Hematopoietic multipotent progenitor cell treated with erythropoietin and hydrocortisone succinate and interleukin-3 and kit ligand, for 6 days (in vitro differentiated cells): Measurements from ENCODE around the gene KSR1.

ENCODE experiments used
- DNase-seq: peaks from one replicate; pipeline ENCODE4 v3.0.0-alpha.2; 2015

KSR1 gene

DNA sequence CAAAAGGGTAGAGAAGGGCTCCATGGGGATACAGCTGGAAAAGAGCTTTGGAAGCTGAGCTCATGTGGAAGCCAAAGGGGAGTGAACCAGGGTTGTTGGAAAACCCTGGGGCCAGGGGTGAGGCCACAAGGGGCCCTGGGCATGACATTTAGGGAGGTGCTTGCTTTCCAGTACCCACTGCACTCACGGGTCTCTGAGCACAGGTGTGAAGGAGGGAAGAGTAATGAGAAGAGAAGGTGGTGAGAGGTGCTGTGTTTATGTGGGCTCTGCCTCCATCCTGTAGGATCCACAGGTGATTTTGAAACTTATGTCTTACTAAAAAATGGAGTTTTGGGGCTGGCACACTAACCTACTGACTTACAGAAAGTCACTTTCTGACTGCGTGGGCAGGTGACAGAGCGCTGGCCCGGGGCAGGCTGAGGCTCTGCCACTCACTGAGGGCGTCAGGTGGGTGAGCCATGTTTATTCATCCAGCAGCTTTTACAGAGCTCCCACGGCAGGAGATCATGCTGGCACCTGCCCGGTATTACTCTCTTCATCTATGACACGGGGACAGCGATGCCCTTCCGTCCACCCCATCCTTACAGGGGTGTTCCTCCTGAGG lies 18.9 kb downstream of the KSR1 start:
- no peak for DNase-seq

DNA sequence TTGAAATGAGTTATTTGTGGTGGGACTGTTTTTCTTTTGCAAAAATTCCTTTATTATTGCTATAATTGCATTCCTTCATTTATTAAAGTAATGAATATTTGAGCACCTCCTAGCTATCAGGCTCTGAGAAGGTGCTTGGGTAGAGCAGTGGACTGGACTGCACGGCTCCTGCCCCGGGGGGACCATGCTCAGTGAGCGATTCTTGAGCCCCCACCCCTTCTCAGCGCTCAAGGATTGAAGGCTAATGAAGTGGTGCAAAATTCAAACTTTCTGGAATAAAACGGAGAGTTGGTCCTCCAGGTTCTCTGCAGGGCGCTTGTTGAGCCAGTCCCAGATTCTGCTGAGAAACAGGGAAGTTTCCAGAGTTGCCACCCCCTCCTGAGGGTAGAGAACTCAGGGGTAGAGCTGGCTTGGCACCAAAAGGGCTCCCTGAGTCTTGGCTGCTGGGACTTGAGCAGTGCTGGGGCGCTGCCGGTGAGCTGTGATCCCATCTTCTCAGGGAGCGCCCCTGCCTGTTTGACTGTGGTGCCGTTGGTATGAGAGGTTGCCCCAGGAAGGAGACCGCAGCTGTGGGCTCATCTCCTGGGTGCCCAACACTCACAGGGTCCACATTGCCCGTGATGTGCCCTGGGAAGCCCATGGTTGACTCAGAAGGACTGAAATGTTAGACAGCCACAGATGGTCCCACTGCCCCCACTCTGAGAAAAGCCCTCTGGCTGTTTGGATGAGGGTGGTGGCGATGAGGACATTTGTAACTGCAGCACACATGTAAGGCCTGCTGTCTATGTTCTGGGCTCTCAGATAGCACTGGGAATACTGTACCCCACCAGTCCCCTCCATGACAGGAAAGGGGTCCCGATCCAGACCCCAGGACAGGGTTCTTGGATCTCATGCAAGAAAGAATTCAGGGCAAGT lies 20.0 kb downstream of the KSR1 start:
- no peak for DNase-seq

DNA sequence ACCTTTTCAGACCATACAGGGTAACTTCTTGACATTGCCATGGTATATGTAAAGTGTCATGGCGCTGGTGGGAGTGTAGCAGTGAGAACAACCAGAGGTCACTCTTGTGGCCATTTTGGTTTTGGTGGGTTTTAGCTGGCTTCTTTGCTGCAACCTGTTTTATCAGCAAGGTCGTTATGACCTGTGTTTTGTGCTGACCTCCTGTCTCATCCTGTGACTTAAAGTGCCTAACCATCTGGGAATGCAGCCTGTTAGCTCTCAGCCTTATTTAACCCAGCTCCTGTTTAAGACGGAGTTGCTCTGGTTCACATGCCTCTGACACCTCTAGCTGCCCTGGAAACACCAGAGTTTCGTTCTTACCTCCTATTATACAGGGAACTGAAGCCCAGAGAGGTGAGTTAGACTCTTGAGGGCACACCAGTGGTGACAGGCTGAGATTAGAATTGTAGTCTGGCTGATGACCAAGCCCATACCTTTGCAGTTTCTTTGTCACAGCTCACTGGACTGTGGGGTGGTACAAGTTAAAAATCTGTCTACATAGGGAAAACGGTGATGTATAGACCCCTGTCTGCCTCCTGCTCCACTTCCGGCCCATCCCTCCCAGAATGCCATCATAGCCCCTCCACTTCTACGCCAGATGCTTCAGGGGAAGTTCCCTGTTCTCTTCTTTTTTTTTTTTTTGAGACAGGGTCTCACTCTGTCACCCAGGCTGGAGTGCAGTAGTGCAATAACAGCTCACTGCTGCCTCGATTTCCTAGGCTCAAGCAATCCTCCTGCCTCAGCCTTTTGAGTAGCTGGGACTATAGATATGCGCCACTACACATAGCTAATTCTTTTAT lies 21.0 kb downstream of the KSR1 start:
- no peak for DNase-seq

DNA sequence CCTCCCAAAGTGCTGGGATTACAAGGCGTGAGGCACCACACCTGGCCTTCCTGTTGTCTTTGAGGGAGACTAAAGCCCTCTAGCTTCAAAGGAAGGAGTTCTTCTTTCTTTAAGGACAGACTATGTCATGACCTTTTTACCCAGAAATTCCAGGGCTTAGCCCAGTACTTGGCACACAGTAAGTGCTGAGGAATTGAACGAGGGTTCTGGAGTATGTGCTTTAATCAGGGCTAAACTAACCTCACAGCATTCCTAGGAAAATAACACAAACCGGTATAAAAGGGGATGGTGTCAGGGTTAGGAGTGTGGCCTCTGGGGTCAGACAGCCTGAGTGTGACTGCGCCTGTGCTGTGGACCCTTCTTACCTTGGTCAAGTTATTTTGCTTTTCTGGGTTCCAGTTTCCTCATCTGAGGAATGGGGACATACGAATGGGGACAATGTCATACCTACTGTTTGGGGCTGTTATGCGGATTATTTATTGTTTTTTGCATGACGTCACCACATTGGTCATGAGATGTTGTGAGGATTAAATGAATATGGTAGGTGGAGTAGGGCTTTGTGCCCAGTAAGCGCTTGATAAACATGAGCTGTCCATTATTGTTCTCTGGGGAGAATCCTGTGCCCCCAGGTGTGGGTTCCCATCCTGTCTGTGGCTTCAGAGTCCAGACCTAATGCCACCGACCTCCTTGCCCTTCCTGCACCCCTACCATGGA lies 21.9 kb downstream of the KSR1 start:
- no peak for DNase-seq

DNA sequence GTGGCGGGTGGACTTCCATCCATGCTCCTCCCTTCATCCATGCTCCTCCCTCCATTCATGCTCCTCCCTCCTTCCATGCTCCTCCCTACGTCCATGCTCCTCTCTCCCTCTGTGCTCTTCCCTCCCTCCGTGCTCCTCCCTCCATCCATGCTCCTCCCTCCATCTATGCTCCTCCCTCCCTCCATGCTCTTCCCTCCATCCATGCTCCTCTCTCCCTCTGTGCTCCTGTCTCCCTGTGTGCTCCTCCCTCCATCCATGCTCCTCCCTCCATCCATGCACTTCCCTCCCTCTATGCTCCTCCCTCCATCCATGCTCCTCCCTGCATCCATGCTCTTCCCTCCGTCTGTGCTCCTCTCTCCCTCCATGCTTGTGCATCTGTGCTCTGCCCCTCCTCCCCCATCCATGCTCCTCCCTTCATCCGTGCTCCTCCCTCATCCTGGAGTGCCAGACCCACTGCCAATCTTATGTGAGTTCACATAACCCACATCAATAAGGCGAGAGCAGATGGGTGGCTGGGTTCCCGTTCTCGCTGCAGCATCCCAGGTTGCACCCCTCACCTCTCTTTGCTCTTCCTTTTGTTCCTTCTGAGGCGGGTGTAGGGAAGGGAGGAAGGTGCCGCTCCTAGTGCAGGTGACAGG lies 22.8 kb downstream of the KSR1 start:
- DNase-seq, result no peak

DNA sequence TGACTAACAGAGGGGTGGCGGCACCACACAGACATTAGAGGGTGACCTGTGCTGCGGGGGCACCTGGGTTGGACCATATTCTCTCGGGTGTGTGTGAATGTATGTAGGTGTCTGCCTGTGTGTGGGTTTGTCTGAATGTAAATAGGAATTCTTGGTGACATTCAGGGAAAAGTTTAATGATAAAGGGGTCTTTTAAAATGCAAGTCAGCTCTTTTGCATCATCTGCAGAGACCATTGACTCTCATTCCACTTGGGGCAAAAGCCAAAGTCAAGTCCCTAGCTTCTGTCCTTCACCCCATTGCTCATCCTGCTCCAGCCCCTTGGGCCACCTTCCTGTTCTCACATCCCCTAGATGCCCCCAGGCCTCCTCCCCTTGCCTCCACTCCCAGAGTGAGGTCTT lies 23.6 kb downstream of the KSR1 start:
- no peak for DNase-seq

DNA sequence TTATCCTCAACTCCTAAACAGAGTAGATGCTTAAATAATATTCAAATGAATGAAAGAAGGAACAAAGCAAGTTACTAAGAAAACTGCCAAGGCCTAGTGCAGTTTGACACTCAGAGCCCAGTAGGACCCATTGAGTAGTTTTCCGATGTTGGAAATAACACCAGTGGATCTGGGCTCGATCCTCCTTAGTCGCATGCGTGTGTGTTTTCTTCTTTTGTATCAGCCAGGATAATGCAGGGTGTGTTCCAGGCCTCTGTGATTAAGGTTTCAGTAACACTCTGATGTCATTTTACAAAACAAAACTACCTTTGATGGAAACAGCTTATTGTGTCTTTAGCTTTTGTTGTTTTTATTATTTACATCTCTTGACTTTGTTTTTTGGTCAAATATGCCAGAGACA lies 24.5 kb downstream of the KSR1 start:
- DNase-seq, result no peak

DNA sequence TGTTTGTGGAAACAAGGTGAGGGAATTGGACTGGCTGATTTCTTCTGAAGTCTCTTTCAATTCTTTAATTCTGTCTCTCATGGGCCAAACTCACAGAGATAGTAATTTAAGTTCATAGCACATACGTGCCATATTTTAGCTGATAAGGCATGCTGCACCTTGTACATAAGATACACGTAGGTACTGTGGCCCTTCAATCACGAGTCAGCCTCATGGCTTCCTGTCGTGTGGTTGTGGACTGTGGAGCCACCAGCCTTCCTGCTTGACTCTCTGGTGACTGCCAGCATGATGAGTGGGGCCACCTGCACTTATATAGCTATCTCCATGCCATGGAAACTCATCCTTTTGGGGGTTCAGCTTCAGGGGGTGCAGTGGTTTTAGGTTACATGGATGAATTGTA lies 25.1 kb downstream of the KSR1 start:
- peak; percentile 69 for DNase-seq

DNA sequence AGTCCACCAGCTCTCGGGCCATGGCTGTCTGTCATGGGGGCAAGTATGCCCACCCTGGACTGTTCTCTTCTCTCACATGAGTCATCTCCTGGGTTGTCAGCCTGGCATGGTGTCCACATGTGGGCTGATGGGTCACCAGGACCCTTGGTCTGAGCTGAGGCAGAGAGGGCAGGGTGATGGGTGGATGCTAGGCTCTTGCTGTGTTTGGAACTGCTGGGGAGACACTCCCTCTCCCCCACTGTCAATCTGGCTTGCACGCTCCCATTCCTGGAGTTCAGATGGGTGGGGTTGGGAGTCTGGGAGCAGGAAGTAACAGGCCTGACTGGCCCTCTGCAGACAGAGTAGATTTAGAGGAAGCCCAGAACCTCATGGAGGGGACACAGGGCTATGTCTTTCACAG lies 28.9 kb downstream of the KSR1 start:
- no peak for DNase-seq

DNA sequence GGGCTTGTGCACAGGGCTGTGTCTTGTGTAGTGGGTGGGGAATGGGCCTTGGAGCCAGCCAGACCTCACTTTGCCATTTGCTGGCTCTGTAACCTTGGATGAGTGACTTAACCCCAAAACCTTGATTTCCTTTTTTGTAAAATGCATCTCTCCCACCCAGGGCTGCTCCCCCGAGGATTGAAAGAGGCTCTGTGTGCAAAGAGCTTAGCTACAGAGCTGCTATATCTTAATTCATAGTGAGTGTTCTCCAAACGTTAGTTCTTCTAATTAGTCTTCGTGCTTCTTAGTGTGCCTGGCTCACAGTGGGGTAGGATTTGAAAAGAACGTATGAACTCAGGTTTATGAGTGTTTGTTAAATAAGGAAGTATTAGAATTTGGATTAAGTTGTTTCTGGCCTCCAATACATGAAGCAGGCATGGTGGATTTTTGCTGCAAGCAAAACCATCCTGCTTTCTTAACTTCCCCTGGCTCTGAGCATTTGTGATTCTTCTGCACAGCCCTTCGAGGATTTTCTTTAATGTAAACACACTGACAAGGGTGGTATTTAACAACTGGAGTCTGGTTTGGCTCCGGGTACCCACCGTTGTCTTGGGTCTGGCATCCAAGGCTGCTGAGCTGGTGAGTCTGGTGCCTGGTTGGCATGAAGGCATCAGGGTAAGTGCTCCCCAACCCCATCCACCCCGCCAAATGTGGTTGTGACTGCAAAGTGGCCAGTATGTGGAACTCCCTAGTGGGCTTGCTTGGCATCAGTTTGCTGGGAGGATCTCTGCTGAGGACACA lies 29.7 kb downstream of the KSR1 start:
- DNase-seq, result no peak

DNA sequence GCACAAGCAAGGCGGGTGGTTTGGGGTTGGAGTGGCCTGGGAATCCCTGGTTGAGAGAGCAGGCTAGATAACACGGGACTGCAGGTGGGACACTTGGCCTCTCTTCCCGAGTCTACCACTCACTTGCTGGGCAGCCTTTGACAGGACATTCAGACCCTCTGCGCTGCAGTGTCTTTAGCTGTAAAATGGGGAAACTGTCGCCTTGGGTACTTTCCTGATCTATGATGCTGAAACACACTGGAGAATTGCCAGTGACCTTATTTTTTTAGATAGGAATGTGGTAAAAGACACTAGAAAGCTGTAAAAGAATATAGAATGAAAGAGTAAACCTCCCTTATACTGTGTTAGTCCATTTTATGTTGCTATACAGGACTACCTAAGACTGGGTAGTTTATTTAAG lies 30.5 kb downstream of the KSR1 start:
- no peak for DNase-seq

DNA sequence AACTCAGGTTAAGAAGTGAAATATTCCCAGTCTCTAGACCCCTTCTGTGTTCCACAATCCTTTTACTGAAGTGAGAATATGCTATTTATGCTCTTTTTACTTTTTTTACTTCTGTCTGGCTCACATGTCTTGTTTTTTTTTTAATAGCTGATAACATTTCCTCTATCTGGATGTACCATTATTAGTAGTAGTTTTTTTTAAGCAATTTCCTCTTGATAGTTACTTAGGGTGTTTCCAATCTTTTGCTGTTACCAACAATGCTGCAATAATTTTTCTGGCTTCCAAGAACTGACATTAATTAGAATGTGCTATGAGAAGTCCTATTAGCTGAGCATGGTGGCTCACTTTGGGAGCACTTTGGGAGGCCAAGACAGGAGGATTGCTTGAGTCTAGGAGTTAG lies 32.0 kb downstream of the KSR1 start:
- peak; percentile 45 for DNase-seq

DNA sequence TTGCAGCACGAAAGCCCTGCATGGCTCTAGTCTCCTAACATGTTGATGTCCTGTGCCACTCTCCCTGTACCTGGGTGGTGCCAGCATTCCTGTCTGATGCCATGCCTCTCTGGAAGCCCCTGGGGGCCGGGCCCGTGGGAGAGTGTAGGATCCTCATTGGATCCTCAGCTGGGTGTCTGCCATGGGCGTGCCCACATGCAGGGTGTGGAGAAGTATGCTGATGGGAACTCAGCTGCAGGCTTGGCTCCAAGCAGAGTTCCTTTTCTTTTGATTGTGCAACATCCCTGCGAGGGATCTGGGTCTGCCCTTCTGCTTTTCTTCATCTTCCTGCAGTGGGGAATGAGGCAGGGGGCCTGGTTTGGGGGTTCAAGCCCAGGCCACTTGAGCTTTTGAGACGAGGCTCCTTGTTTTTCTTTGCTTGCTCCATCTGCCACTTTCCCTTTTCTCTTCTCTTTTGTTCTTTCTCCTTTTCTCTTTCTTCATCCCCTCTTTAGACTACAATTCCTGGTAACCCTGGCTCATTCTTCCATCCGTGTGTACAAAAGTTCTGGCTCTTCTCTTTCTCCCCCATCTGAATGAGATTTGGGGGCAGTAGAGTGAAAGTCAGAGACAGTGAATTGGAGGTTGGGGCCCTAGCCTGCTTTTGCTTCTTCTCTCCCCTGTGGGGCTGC lies 32.9 kb downstream of the KSR1 start:
- DNase-seq, result peak; percentile 69

DNA sequence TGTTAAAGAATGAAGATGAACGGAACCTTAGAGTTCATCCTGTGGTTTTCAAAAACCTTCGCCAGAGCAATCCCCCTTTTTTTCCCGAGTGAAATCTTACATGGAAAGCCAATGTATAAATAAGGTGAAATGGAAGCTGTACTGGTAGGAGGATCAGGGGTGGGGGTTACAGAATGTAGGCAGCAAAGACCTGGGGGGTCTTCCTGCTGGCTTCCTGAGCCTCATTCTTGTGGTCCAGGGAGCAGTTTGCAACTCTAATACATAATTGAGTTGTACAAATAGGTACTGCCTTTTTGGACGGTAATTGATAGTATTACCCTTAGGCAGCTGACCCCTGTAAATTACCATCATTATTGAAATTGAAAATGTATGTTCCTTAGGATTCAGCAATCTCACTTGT lies 34.1 kb downstream of the KSR1 start:
- DNase-seq, result no peak

DNA sequence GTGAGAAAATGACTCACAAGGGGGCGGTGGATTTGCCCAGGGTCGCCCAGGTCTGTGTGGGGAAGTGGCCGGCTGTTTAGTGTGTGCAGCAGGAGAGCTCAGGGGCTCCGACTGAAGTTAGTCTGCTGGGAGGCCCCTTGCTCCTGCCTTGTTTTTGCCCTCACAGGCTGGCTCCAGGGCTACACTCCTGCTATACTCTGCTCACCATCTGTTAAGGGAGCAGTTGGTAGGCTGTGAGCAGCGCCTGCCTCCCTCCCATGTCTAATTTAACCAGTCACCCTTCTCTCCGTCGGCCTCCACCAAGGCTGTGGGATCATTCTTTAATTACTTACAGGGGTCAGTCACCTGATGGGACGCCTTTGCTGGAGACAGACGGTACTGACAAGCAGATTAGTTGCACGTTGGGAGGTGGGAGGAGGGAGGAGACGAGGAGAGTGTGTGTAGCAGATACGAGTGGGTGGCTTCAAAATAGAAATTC lies 35.5 kb downstream of the KSR1 start:
- peak; percentile 91 for DNase-seq

DNA sequence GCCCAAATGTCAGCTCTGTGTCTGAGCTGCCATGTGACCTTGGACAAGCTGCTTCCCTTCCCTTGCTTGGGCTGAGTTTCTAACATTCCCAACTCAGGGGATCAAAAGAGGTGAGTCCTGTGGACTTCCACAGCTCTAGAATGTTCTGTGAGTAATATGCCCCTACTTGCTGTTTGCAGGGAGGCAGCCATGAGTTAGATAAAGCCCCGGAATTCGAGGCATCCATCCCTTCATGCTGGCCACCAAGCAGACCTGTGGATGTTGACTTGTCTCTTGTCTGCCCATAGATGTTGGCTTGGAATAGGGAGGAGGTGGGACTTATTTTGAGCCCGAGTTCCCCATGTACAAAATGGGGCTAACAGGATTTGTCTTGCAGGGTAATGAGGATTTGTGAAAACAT lies 36.2 kb downstream of the KSR1 start:
- DNase-seq, result no peak

DNA sequence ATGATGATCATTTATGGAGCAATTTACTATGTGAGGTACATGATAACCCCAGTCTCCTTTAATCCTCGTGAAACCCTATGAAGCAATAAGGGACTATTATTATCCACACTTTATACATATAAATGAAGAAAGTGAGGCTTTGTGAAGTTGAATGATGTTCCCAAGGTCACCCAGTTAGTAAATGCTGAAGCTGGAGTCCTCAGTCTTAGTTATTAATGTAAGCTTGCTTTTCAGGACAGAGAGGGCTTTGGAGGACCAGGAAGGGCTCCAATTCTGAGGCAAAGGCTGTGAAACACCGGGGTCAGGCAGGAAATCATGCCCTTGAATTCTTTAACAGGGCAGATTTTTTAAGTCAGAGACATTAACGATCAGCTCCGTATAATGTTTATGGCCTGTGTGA lies 36.8 kb downstream of the KSR1 start:
- DNase-seq, result no peak

DNA sequence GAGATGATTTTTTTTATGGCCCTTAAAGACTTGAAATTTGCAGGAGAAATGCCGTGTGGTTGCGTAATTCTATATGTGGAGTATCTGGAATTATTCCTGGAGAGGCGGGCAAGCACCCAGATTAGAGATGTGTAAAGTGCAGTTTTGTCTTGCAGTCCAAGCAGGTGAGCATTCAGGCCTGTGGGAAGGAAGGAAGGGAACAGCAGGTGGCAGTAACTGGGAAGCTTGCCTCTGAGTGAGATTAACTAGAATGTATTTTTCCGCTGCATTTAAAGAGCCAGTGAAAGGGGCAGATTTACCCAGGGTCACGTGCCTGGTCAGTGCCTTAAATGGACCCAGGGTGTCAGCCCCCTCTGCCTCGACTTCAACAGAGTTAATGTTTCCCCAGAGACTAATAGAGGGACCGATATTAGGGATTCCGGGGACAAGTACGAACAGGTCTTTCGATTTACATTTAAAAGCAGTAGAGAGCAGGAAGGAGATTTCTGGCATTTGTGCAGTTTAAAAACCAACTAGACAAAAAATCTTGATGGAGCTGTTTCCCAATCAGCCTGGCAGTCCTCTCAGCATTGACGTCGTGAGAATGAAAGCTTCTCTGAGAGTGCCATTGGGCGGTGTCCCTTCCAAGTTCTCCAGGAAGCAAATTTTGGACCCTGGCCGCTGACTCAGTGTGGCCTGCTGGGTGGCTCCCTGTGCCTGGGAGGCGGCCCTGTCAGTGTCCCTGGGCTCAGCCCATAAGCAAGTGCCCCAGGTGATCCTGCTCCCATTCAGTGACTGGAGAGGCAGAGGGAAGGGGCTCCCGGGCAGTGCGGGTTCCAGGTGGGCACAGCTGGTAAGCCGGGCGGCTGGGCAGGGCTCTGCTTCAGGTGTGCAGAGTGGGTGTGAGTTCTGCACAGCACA lies 38.2 kb downstream of the KSR1 start:
- no peak for DNase-seq

DNA sequence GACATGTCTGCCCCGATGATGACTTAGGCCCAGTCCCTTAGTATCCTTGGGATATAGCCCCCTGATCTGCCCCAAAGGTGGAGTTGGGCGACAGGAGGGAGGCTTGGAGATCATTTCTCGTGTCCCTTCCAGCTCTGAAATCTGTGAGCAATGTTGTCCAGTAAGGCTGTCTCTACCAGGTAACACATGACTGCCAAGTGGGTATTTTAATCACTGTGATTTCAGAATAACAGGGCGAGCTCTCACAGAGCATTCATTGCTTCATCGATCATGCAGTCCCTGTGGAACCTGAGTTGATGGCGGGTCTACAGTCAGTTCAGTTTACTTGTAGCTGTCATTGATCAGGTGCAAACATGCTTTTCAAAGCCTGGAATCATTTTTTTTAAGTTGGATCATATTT lies 39.2 kb downstream of the KSR1 start:
- no peak for DNase-seq

DNA sequence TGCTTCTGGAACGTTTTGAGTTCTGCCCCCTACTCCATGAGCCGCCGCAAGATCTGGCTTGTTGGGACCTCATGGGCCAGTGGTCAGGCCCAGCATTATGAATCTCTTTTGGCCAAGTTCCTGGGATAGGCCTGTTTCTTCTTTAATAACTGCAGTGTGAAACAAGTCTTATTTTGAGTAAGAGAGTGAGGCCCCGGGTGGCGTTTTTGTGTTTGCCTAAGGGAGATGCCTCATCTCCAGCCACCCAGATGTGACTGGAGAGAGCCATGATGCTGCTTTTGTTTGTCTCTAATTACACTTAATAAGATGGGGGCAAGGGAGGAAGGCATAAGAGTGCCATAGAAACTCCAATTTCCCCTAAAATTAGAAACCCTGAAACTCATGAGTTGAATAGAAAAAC lies 39.8 kb downstream of the KSR1 start:
- DNase-seq, result no peak
